ENCODE data around the gene RPP21.
"Not testable (repeated sequence)": the region's sequence is repeated elsewhere in the genome, so short reads cannot be mapped to it uniquely, and the experiment has no call there.

RPP21 gene

DNA sequence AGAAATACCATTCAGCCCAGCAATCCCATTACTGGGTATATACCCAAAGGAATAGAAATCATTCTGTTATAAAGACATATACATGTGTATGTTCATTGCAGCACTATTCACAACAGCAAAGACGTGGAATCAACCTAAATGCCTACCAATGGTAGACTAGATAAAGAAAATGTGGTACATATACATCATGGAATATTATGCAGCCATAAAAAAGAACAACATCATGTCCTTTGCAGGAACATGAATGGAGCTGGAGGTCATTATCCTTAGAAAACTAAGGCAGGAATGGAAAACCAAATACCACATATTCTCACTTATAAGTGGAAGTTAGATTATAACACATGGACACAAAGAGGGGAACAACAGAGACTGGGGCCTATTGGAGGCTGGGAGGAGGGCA, 24.3 kb downstream of the RPP21 start:
- not testable (repeated sequence) for H3K4me3 ChIP-seq (ENCODE audit: low read depth, low read length)

GRCh38 chr6:30378290-30378937, 33.5 kb downstream of the RPP21 start:
- no peak overlapping the region for H3K4me3 ChIP-seq (ENCODE audit: low read depth, low read length)

- H3K4me3 ChIP-seq (ENCODE audit: low read depth, low read length) = no peak overlapping the region
Measured at GRCh38 chr6:30380464-30380863, 35.5 kb downstream of the RPP21 start.

DNA sequence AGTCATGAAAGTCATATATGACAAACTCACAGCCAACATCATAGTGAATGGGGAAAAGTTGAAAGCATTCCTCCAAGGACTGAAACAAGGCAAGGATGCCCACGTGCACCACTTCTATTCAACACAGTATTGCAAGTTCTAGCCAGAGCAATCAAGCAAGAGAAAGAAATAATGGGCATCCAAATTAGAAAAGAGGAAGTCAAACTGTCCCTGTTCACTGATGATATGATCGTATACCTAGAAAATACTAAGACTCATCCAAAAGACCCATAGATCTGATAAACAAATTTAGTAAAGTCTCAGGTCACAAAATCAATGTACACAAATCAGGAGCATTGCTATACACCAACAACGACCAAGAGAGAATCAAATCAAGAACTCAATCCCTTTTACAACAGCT, 41.2 kb downstream of the RPP21 start:
- H3K4me3 ChIP-seq (ENCODE audit: low read depth, low read length) = no peak overlapping the region

- no peak overlapping the region for H3K4me3 ChIP-seq (ENCODE audit: low read depth, low read length)
Measured at GRCh38 chr6:30391240-30391639, 46.3 kb downstream of the RPP21 start.

DNA sequence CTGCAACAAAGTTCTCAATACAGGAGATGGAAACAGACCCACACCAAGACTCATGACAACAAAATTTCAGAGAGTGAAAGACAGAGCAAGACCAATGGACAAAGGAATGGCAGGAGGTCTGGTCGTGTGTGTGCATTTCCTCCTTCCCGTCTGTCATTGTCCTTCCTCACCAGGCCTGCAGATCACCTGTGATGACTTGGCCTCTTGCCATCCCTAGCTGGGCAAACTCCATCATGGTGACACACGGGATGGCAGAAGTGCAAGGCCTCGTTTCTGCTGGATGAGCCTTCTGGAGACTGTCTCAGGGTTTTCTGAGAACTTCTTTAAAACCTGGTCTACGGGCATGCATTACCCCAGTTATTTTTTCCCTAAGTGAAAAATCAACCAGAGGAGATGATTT, 49.2 kb downstream of the RPP21 start:
- H3K4me3 ChIP-seq (ENCODE audit: low read depth, low read length) = no peak overlapping the region

All from iPS-11a (cell line).